Right hindlimb (tissue), 1 donor: ENCODE results near the gene B3GLCT.
A peak's percentile ranks its signal among the peaks of the same experiment; 100 is the strongest.
"Not testable (repeated sequence)": the region's sequence is repeated elsewhere in the genome, so short reads cannot be mapped to it uniquely, and the experiment has no call there.

ENCODE experiments used
- DNase-seq: peaks from one replicate; pipeline ENCODE4 v3.0.0-alpha.2; 2018

B3GLCT gene

DNA sequence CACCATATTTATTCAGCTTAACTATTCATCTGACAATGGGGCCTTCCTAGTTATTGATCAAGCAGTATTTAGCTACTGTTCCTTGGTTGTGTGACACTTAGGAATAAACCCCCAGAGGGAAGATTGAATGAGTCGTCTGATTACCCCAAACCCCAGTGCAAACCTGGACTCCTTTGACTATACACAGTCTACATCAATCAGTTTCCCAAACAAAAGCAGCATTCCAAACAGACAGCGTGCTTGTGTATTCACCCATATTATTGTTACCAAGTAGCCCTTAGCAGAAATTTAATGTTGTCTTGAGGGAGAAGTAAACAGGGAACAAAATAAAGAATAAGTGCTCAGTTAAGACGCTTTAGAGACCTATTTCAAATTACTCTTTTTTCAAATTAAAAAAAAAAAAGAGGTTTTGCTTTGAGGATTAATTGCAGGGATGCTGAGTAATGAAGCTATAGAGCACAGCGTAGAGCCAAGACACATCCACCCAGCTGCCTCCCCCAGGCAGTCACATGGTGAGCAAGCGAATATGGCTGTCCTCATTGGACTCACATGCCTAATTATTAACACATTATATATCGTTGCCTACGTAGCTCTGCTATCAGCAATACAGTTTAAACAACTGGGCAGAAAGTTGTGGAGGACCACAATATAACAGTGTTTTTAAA is 14.7 kb upstream of the B3GLCT start:
- no peak for DNase-seq

DNA sequence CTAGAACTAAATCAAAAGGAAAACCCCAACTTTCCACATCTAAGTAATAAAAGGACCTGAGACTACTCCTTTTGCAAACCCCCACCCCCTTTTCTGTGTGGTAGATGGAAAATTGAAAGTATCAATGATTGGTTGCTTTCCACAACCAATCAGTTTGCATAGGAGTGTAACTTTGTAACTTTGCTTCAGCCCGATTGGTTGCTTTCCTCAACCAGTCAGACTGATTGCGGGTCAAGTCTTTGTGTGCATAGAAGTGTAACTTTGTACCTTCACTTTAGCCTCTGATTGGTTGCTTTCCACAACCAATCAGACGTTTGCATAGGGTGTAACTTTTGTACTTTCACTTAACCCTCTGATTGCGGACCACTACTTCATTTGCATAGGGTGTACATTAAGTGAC is 8.0 kb upstream of the B3GLCT start:
- DNase-seq = no peak

DNA sequence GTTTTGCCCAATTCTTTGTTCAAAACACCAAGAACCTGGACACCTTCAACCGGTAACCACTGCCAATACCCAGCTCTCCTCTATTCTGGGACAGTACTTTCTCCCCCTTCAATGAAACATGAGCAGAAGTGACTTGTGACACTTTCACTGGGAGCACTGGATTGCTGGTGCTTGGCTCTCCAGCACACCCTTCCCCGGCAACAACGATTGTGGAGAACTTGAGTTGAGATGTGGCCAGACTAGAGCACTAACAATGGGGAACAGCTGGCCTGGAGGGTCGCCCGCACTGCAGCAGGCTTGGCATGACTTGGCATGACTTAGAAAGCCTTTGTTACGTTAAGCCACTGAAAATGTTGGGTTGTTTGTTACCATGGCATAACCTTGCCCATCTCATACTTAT is 7.5 kb upstream of the B3GLCT start:
- peak; percentile 49 for DNase-seq

DNA sequence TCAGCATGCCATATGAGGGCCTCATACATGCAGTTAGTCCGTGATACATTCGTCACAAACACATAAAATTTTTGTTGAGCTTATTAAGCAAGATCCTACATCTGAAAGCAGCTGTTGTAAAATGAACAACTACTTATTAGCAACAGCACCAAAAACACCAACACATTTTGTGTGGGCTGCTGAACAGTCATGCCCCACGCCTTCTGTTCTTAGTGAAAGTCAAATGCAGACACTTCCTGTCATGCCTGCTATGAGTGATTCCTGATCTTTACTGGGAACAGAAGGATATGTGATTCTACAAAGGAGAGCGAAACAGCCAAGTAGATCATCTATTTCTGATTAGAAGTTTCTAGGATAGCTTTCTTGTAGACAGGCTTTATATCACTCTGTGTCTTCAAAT is 4.2 kb upstream of the B3GLCT start:
- DNase-seq = no peak

DNA sequence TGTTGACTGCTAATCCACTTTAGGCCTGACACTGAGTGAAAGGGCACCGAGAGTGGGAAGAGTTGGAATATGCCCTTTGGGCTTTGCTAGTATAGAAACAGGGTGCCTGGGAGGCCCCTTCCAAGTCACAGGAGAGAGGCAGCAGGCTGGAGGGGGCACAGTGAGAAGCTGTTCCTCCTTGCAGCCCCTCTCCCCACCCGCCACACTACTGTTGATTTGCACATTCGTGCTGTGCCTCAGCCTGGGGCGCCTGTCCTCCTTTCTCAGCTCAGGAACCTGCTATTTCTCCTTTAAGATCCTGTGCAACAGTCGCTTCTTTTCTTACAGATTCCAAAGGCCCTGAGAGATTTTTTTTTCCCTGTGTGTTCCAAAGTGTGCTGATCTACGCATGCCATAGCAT is 2.8 kb upstream of the B3GLCT start:
- no peak for DNase-seq

DNA sequence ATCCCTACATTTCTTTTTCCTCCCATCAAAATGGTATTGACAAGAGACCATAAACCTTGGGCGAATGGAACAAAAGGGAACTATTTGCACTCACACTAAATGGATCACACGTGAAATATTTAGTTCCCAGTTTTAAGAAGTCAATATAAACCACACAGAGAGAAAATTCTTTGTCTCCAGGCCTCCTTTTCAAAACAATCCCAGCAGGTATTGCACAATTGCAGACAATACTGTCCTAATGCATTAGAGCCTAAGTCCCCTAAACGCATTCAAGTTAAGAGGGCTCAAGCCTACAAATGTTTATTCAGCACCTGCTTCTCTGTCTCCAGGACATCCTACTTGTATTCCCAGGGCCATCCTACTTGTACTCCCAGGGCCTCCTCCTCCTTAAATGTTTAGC is 1.3 kb upstream of the B3GLCT start:
- DNase-seq = no peak

DNA sequence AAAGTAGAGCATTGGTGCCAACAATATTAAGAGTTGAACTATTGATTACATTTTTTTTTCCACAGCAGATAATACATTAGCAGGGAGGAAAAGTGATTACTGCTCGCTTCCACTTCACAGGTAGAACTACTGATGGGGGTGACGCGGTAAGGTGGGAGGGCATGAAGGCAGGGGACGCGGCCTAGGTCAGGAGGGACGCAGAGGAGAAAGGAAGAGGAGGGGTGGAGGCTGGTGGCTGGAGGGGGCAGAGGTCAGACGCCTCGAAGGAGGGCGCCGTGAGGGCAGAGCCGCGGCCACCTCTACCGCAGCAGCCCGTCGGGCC is 287 bp upstream of the B3GLCT start:
- DNase-seq = no peak

DNA sequence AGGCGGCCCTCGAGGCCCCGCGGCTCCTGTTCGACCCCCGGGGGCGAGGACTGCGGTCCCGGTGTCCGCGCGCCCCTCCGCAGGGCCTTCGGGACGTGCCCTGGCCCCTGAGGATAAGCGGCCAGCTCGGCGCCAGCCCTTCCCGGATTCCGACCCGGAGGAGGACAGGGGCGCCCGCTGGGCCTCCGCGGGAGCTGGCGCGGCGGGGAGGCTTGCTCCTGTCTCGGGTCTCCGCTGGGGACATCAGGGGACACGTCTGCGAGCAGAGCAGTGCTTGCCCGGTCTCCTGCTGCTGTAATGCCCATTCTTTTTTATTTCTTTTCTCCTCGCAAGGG is 829 bp downstream of the B3GLCT start:
- DNase-seq = peak; percentile 74

DNA sequence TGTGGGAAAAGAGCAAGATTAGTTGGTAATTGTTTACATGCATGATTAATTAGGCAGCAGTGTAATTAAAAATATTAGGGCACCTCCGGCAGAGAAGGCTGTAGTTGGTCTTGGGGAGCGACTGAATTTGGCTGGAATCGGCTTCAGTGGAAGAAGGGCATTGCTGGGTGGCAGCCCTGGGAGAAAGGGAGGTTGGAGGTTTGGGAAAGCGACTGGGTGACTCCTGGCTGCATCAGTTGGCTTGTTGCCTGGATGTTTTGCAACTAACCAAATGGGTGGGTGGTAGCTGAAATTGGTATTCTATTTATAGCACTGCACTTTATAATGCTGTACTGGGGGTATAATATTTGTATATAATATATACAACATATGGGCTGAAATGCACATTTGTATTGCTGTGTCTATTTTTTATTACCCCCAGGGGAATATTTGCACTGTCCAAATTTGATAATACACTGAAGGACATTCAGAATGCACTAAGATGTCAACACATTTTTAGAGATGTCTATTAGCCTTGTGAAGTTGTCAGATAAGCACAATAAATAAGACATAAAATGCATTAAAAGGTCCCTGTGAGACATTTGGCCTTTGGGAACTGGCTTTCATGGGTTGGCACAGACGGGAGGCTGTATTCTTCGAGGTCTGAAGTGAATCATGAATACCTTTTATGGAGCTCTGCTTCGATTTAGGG is 1.7 kb downstream of the B3GLCT start:
- DNase-seq = no peak

DNA sequence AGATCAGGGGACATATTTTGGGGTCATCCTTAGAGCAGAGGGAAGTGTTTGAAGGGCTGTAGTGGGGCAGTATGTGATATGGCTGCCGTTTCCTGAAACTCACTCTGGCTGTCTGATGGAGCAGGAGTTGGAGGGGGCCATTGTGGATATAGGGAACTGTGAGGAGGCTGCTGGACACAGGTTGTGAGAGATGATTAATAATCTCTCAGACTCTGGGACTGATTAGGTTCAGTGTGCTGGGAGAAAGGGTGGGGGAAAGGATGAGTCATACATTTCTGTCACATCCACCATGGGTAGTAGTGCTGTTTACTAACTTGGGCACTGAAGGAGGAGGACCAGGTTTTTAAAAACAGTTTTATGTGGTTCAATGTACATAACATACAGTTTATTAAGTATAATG is 4.8 kb downstream of the B3GLCT start:
- DNase-seq = no peak

DNA sequence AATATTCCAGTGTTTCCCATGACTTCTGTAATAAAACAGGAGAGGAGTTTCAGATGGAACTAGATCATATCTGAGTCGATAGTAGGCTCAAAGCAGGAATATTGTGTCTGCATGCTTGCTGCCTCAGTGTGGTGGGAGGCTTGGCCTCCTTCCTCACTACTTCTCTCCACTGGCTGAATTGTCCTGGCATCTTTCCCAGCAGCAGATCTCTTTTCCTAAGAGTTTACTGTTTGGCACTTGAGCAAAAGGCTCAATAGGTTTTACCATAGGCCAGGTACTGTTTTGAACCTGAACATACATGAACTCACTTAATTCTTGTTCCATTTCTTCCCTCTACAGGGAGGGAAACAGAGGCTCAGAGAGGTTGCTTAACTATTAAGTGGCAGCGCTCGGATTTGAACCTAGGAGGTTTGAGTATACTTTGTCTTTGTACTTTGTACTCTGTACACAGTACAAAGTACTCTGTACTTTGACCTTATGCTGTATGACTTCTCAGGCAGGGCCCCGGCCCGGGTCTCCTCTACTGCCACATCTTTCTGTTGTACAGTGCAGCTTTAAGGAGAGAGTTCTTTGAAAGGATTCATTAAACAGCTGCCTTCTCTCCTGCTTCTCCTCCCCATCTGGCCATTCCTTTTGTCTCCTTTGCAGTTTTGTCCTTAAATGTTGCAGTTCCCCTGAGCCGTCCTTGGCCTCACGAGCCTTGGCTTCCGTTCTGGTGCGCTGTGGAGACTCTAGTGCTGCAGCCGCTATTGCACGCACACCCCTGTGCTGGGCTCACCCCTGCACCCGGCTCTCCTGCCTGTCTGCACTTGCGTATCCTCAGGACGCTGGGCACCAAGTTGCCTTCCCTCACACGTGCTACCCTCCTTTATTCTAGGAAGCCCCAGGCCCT is 8.1 kb downstream of the B3GLCT start:
- peak; percentile 74 for DNase-seq

DNA sequence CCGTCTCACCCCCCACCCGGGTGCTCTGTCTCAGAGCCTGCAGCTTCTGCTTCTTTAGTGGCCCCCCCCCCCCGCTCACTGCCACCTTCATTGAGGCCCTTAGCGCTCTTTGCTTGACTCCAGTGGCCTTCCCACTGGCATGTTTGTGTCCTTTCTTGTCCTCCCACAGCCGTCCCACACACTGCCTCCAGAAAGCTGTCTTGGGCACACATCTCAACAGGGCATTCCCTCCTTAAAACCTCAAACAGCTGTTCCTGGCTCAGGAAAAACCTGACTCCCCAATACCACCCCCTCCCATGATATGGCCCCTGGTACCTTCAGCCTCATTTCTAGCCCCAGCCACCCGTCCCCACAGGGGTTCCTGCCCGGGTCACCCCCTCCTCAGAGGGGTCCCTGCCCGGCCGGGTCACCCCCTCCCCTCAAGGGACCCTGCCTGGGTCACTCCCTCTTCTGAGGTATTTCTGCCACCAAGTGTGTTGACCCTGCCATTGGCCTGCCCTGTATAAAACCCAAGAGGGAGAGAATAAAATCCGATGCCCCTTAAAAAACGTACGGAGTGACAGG is 8.9 kb downstream of the B3GLCT start:
- DNase-seq = no peak

DNA sequence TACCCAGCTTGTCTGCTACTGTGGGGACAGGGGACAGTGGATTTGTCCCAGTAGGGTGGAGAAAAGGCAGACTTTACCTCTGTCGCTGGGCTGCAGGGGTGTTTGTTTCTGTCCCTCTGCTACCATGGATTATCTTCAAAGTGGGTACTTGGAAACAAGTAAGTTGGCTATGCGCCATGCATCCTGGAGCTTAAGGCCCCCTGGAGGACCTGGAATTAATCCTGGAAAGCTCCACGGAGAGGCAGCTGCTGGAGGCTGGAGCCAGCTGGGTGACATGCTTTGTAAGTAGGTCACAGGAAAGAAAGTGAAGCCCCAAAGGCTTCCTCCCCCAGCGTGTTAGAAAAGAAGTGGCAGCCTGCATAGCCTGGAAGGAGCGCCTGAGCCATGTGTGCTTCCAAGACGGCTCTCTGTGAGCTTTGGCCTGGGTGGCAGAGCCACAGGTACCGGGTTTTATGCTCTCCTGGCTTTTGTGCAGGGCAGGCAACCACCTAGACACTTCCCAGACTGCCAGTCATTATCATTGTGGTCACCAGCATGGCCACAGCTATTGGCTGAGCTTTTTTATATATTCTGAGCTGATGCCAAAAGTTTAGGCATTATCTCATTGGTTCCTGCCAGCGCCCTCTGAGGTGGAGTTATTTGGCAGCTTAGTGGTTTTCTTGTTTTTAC is 9.5 kb downstream of the B3GLCT start:
- peak; percentile 82 for DNase-seq

DNA sequence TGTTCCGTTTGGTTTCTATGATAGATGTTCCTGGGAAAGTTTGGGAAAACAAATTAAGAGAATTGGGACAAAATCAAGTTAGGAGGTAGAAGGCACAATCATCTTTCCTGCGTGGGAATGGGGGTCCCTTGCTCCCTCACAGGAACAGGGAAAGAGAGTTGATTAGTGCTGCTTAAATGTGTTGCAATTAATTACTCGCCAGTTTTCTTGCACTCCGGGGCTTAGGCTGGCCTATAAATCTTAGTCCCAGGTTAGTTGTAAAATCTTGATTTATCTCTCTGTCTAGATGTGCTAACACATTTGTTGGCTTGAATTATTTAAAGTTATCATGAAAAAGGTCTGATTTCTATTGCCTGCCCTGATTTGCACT is 10.1 kb downstream of the B3GLCT start:
- peak; percentile 59 for DNase-seq

DNA sequence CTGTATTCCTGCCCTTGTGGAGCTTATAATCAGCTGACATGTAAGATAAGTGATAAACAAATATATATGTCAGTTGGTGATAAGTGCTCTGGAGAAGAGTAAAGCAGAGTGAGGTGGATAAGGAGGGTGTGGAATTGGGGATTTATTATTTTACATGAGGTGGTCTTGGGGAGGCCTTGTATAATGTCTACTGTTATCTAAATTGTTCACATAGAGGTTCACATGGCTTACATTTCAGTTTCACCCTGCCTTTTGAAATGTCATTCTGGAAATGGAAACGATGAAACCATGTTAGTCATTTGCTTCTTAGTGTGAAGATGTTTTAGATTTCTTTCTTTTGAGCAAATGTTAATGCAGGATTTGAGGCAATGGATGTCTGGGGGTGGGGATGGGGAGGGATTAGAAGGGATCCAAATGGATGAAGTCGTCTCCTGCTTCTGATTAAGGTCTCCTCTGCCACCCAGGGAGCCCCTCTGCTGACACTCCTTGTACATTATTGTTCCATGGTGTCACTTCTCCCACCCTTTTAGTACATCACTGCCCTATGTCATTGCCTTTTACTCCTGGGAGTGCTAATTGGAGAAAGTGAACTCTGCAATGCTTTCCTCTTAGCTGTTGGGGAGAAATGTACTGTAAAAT is 14.0 kb downstream of the B3GLCT start:
- DNase-seq = no peak

DNA sequence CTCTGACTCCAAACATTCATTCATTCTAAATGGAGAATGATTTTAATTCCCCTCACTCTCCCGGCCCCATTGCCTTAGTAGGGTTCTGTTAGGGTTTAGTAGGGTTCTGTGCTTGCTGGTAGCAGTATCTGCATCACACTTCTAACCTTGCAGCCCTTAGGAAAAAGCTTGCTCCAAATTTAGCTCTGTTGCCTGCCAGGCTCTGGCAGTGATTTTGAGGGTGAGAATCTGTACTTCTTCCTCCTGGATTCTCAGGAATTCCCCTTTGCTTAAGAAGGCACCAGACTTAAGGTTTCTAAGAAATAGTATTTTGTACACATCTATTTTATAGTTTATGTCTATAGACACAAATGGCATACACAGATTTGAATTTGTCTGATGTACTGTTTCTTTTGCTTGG is 14.7 kb downstream of the B3GLCT start:
- no peak for DNase-seq

DNA sequence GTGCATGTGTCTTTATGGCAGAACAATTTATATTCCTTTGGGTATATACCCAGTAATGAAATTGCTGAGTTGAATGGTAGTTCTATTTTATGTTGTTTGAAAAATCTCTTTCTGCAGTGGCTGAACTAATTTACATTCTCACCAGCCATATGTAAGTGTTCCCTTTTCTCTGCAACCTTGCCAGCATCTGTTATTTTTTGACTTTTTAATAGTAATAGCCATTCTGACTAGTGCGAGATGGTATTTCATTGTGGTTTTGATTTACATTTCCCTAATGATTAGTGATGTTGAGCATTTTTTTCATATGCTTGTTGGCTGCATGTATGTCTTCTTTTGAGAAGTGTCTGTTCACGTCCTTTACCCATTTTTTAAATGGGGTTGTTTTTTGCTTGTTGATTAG is 17.1 kb downstream of the B3GLCT start:
- DNase-seq = not testable (repeated sequence)

DNA sequence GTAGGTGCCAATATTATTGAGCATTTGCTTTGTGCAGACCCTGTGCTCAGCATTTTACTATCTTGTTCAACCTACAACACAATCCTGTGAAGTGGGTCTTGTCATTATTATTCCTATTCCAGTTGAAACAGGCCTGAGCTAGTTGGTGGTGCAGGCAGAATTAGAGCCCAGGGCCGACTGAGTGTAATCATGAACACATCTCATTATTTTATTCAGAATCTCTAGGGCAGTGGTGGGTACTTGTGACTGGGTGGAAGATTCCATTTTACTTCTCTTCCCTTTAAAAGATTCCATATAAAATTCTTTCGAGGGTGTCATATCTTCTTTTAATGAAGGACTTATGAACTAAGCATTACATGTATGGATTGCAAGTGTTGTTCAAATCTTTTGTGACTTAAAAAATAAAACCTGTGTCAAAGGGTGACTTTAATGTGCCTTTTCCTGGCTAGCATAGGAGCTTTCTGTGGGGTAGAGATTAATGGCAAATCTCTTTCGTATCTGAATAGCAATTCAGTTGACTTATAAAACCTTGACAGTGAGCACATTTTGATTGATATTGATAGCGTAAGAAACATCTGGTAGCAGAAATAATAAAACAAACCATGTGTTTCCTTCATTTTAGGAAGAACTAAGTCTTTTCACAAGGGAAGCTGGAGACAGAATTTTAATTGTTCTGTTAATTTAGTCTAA is 20.3 kb downstream of the B3GLCT start:
- DNase-seq = no peak

DNA sequence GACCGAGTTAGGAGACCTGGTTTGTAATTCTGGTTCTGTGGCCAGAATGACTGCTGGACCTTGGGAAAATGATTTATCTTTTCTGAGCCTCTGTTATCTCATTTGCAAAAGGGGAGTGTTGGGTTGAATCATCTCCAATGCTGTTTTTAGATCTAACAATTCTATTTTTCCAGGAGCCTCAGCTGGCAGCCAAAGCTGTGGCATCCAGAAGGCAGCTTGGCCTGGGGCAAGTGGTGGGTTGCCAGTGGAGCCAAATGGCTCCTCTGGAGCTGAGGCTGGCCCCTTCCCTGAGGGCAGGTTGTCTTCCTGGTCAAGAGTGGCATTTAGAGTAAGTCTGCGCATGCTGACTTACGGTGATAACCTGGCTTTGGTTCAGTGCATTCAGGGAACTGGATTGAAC is 21.3 kb downstream of the B3GLCT start:
- DNase-seq = no peak

DNA sequence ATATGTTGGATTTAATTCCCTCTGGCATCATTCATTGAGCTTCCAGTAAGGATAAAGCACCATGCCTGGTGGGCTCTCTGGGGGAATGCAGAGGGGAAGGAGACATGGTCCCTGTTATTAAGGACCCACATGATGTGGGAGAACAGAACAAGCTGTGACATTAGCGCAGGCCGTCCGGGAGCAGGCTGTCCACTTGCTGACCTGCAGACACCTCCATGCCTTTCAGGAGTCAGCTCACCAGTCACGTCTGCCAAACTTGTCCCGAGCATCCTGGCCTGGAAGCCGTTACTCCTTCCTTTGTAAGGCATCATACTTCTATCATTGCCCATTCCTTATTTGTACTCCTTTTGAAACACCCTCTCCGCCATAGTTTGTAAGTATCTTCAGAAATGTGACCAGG is 23.4 kb downstream of the B3GLCT start:
- no peak for DNase-seq

DNA sequence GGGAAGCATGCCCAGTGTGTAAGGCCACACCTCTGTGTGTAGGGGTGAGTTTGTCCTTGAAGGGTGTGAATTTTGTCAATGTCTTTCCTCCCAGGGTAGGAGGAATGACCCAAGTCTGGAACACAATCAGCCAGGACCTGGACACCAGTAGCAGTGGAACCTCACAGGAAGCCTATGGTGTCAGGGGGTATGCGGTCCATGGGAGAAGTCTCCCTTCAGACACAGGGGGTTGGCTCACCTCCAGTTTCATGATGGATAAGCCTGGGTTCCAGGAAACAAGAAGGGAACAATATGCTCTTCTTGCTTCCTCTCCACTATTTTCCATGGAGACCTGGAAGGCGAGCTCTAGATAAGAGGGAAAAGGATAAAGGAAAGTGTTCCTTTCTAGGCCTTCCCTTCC is 23.9 kb downstream of the B3GLCT start:
- DNase-seq = no peak

DNA sequence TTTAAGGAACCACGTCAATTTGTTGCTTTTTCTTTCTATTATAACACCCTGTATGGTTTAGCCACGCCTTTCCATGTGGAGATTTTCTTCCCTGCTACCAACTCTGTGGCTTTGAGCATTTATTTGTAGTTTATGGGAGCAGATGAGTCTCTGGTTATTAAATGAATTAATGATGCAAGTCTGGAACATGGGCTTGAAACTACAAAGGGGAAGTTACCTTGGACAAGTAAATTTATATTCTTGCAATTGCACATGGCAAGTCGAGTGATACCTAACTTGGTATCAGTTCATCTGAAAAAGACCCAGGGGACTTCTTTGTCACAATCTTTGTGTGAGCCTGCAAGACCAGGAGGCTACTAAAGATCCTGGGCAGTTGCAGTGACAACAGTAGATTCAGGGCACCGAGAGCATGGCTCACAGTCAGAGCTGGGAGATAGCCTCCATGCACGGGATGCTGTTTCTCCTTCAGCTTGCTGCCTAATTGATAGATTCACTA is 24.4 kb downstream of the B3GLCT start:
- DNase-seq = no peak
